HG02610 (cell line): ENCODE data around the gene CAV2.

Experiments
- ATAC-seq: cut with Tn5 transposase; IDR thresholded peaks from one replicate; pipeline ENCODE4 v1.9.1; 2021; ENCODE audit warnings: mild to moderate bottlenecking, moderate library complexity; ENCODE audit not compliant: unreplicated experiment

The CAV2 gene

DNA sequence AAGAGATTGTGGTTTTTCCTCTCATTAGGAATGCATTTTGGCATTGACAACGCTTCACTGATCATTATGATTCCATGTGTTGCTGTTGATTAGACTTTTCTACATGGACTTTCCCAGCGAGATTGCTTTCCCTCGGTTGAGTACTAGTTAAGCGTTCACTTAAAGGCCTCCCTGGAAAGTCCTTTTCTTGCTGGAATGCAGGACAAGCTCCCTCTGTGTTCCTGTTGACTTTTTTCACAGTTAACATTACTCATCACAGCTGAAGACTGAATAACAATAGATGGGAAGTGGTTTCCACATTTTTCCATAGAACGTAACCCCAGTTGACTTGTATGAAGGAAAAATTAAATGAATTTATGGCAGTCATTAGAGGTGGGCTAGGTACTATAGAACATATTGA is 22.7 kb downstream of the CAV2 start:
- ATAC-seq, result no peak

DNA sequence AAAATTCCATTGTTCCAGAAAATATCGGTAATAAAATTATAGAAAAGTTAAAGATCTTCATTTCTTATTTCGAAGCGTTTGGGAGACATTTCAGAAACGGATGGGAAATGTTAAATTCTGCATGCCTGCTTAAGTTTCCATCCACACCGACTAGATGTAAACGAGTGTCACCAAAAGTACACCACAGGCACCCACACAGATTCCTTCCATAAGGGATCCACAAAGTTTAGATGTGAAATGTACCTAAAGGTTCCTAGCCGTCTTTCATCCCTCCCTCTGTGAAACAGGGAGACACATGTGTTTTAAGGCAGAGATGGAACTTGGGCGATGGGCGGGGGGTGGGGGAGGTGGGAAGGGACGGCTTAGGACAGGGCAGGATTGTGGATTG is 24.7 kb downstream of the CAV2 start:
- ATAC-seq, result no peak

- no peak for ATAC-seq
Observed at GRCh38 chr7:116524609-116525297, 25.2 kb downstream of the CAV2 start, which contains the start of gene CAV1. Gene CAV1 (plus strand): TSS chr7:116525036. CDS start chr7:116525063, 27 bp downstream.

GRCh38 chr7:116525298-116525912 is 25.9 kb downstream of the CAV2 start:
- ATAC-seq, result peak; percentile 50

DNA sequence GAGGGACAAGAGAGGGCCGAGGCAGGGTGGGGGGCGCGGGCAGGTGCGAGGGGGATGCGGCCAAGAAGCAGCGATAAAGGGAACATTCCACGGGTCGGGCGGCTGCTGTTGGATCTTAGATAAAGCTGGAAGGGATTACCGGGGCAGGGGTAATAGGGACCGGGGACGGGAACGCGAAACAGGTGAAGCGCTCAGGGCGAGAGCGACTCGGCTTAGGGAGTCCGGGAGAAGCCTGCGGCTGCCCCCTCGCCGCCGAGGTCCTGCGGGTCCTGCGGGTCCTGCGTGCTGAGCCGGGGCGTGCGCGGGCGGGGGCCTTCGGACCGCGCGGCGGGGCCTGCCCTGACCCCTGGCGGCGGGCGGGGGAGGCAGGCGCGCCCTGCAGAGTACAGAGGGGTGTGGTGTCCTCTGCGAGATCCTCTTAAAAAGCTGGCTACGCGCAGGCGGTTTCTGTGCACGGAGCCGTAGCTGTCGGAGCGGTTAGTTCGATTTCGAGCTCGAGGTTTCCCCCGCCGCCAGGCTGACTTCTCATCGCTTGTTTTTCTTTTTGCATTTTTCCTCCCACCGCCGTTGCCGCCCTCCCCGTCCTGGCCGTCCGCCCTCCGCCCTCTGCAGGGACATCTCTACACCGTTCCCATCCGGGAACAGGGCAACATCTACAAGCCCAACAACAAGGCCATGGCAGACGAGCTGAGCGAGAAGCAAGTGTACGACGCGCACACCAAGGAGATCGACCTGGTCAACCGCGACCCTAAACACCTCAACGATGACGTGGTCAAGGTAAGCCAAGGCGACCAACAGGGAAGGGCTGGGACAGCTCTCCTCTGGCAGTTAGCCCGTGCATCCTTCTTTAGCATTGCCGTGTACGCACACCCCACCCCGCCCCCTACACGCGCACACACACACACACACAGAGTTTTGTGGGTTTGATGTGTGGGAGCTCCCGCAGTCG is 26.6 kb downstream of the CAV2 start:
- peak; percentile 92 for ATAC-seq

DNA sequence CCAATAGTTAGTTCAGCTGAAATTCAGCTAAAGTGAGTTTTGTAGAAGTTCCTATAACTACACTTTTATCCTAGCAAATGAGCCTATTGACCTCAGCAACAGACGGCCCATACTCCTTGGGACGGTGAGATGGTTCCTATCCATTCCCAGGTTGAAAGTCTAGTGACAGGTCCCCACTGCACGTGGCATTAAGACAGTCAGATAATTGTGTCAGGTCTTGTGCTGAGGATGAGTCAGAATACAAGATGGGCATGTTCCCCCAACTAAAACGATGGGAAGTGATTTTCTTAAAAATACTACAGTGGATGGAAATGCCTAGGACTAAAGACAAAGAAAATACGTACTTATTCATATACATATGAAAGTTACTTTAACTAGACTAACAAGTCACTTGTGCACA is 27.4 kb downstream of the CAV2 start:
- no peak for ATAC-seq

- no peak for ATAC-seq
Observed at GRCh38 chr7:116527521-116527920, 28.0 kb downstream of the CAV2 start.

DNA sequence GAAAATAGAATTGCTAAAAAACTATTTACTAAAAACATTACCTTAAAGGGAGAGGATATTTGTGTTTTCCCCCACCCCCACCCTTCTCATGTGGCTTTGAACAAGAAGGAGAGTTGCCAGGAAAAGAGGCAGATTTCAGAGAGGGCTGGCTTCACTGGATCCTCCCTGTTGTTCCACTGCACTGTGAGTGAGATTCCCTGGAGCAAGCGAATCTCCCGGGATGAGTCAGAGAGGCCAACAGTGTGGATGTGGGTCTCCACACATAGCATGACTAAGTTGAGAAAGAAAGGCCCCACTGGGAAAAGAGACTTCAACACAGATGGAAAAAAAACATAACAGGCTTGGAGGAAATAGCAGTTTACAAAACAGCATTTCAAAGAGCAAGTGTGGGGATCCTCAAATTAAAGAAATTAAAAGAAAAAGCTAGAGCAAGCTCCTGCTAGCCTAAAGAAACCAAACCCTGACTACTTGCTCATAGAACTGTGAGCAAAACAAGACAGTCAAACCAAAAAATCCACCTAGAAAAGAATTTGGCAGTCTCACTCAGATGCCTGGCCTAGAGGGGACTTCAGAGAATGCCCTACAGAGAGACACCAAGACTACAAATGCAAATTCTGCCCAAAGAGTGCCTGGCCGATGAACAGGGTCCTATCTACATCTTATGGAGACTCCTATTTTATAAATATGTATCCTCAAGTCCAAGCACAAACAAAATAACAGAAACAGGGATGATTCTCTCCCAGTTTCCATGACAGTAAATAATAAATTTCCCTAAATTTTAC is 28.7 kb downstream of the CAV2 start:
- no peak for ATAC-seq

DNA sequence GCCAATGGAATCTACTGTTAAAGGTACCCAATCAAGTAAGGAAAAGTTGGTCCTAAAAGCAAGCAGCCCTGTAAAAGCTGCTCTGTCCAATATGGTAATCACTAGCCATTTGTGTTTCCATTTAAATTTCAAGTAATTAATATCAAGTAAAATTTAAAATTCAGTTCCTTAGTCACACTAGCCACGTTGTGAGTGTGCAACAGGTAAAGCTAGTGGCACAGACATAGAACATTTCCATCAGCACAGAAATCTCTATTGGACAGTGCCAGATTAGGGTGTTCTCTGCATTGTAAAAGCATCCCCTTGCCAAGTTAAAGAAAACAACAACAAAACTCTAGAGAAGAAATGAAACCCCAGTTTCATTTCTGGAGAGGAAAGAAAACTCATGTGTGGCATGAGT is 29.7 kb downstream of the CAV2 start:
- ATAC-seq, result no peak

DNA sequence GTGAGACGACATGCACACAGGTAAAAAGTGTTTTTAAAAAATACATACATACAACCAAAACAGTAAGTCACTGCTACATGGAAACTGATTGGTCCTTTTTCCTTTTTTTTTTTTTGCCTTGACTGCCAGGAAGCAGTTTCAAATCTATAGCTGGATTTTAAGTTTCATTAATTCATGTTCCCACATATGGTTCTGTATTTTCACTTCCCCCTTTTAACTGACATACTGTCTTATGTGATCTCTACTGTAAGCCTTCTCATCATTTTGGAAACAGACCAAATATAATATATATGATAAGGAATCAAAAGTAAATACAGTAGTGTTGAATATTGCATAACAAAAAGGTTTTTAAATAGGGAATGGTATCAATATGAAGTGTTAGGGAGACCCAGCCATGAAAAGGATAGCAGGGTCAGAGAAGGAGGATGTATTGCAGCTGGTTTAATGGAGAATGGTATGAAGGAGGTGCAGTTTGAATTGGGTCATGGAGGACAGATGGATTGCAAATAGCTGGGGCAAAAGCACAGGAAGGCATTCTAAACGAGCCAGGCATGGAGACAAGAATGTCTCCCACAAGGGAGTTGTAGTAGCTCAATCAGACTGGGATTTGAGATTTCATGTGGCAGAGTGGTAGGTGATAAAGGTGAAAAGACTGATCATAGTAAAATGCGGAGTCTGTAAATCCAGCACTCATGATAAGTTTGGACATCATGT is 30.7 kb downstream of the CAV2 start:
- ATAC-seq, result no peak

- no peak for ATAC-seq
Observed at GRCh38 chr7:116532102-116532688, 32.7 kb downstream of the CAV2 start.

DNA sequence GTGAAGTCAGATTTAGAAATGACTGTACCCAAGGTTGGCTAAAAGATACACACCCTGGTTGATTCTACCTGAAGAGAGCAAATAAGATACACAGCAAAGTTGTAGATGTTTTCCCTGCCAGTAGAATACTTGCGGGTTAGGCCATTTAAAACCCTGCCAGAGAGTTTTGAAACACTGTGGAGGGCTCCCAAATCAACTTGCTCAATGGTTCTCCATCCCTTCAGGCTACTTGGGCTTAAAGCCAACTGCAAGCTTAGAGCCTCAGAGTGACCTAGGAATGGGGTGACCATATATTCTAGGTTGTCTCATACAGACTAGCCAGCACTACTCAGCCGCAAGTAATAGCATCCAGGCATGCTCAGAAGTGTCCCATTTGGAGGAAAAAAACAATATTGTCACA is 35.3 kb downstream of the CAV2 start:
- no peak for ATAC-seq

DNA sequence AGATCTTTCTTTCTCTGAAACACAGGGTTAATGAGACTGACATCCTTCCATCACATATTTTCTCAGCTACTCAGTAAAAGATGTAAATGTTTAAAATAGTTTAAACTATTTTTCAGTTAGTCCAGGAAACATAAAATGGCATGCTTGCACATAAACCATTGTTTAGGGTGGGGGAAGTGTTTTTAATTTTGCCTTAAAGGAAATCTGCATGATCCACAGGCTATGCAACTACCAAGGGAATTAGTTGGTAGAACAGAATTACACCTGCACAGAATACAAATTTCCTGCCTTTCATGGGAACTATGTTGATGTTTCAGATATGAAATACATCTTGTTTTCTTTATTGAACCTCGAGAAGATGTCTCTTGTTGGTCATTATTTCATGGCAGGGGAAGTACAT is 35.9 kb downstream of the CAV2 start:
- ATAC-seq, result no peak

- ATAC-seq, result no peak
Observed at GRCh38 chr7:116538138-116538537, 38.6 kb downstream of the CAV2 start.

DNA sequence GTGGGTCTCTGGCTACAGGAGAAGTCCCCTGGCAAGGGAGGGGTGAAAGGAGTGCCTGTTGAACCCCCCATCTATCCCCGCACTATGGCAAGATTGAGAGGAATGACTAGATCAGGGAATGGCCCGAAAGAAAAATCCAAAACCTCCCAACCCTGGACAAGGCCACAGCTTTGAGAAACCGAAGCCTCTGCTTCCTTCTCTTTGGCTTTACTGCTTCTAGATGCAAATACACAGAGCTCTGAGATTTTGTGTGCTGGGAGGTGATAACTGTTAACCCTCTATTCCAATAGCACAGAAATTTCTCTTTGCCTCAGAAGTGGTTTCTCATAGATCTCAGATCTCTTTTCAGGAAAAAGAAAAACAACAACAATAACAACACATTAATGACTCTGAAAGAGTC is 40.3 kb downstream of the CAV2 start:
- no peak for ATAC-seq

DNA sequence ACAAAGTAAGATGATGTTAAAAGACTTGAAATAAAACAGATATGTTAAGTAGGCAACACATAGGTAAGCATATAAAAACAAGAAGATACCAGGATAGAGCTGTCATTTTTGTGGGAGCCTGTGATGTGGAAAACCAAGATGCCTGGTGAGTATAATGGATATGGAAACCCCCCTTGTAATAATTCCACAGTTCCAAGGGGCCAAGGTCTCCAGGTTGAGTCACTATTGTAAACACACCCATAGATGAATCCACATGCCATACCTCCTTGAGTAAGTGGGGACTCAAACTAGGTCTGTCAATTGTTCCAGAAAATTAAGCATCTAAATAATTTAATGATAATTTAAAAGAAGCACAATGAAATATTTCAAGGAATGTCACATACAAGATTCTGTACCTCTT is 41.2 kb downstream of the CAV2 start:
- ATAC-seq, result no peak

DNA sequence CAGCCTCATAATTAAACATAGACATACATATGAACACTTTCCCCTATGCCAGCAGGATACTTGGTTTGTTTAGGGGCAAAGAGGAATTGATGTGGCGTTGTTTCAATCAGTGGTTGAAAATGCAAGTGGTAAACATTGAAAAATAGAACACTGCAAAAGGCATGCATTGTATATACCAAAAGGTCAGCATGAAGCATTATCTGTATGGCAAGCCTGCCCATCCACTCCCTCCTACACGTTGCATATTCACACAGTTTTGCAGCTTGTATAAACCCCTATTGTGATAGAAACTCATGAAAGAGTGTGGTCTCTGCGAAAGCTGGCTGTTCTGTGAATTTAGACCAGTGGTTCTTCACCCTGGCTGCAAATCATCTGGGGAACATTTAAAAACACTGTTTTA is 42.4 kb downstream of the CAV2 start:
- no peak for ATAC-seq

DNA sequence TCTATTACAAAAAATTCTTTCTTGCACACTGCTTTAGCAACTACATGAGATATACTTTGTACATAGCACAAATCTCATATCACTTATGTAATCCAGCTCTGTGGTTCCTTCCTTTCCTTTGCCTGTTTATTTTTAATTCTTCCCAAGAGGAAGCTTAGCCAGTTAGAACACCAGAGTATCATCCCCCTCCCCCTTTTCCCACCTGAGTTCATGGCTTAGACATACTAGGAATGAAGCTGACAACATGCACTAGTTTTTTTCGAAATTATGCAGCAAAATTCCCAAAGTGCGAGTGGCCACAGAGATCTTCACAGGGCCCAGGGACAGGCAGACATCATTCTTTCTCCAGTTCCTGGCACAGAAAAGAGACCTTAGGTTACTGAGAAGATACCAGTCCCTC is 43.1 kb downstream of the CAV2 start:
- no peak for ATAC-seq

DNA sequence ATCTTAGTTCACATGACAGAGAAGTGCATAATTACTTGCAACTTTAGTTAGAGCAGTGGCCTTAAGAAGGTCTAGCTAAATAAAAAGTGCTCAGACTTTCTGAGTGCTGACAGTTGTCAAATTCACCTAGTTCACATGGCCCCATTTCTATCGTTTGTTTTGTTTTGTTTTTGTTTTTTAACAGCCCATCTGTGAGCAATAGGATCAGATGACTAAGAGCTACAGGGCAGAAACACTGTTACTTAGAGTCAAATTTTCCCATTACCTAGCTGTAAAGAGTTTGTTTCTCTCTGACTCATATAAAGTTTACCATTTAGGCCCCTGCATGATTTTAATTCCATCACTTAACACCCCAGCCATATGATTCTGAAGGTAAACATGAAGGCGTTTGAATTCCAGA is 44.1 kb downstream of the CAV2 start:
- ATAC-seq, result peak; percentile 44

GRCh38 chr7:116544487-116544886 is 44.9 kb downstream of the CAV2 start:
- no peak for ATAC-seq
